ENCODE results near the gene ADRA2C. TPM values are rescaled to one million over a fixed set of nuclear protein-coding genes. Genes with fewer than 3 reads are reported as not detected.

ADRA2C gene
- total RNA-seq, 1 experiment from 2014 or later = 8.6 TPM

DNA sequence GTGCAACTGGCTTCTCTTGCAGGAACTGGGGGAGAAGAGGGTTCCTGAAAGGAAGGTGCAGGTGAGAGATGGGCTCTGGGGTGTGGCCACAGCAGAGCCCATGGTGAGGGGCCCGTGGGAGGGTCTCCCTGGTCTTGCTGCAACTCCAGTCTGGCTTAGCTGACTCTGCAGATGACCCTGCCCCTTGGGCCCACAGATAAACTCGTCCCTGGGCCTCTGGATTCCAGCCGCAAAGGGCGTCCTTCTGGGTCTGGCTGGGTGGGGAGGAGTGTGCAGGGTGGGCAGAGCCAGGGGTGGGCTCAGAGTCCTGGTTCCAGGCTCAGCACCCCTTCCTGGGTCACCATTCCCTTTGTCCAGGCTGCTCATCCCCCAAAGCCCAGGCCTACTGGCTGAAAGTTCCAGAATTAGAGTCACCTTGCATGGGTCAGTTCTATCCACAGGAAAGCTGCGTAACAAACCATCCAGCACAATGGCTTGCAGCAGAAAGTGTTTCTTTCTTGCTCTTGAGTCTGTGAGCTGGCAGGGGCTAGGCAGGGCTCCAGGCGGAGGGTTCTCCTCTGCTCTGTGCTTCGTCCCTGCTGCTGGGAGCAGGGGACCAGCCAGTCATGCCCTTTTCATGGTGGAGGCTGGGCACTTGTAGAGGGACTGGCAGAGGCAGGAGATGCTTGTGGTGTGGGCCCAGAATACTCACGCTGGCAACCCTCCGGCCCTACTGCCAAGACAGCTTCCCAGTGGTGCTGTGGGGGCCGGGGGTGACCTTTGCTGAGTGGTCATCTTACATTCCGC, 43.5 kb upstream of the ADRA2C start:
- Histone ChIP-seq H3K23me2 (ENCODE audit: insufficient read length, low read depth, low read length, poor library complexity, severe bottlenecking) (no peaks in the 10 kb centered on the region), H2BK120ac (ENCODE audit: low read depth, low read length, poor library complexity, severe bottlenecking) (no peak overlapping the region), H3K14ac (ENCODE audit: insufficient read depth, low read length) (no peak overlapping the region), H4K20me1 (ENCODE audit: control insufficient read depth, insufficient read depth, insufficient read length) (no peaks in the 10 kb centered on the region), H4K91ac (ENCODE audit: insufficient read length, low read depth, low read length) (no peak overlapping the region), H2AK5ac (ENCODE audit: insufficient read length, low read length) (no peak overlapping the region), H3K27me3 (ENCODE audit: insufficient read depth, low read length) (peaks cover 11% of the 10 kb centered on the region; the same call in 1 of the 2 replicates), H3K18ac (ENCODE audit: insufficient read length, low read depth, low read length) (no peak overlapping the region), H3K79me2 (ENCODE audit: insufficient read depth, low read length) (no peaks in the 10 kb centered on the region), H4K5ac (ENCODE audit: insufficient read length, low read depth, low read length) (no peak overlapping the region), H3K4me1 (ENCODE audit: insufficient read depth, low read length) (no peaks in the 10 kb centered on the region; the same call in 1 of the 2 replicates), H3K4ac (ENCODE audit: low read depth, low read length) (no peak overlapping the region), H3K9me3 (ENCODE audit: control insufficient read depth, low read depth, low read length) (no peaks in the 10 kb centered on the region), H3K23ac (ENCODE audit: insufficient read length, low read depth, low read length) (no peak overlapping the region), H3K79me1 (ENCODE audit: insufficient read depth, low read depth, low read length, poor library complexity, severe bottlenecking) (no peaks in the 10 kb centered on the region), H2BK5ac (ENCODE audit: insufficient read length, low read length) (no peak overlapping the region), H3K9ac (ENCODE audit: extremely low read depth, insufficient read length, low read length) (no peak overlapping the region), H3K27ac (ENCODE audit: insufficient read length, low read depth, low read length) (no peak overlapping the region), H3T11ph (ENCODE audit: low read length) (no peak overlapping the region), H4K8ac (replicated peaks; ENCODE audit: insufficient read length, low read depth, low read length) (no peak overlapping the region), H2BK15ac (ENCODE audit: low read depth, low read length) (no peak overlapping the region), H2BK12ac (ENCODE audit: insufficient read length, low read depth, low read length) (no peak overlapping the region), H3K56ac (ENCODE audit: insufficient read length, low read depth, low read length) (no peak overlapping the region), H2BK20ac (ENCODE audit: low read depth, low read length, poor library complexity, severe bottlenecking) (no peak overlapping the region), H3K4me2 (ENCODE audit: insufficient read depth, insufficient read length, low read length) (no peak overlapping the region), H2AFZ (ENCODE audit: low read length) (no peak overlapping the region)
- peaks cover 9 to 12% of the 10 kb centered on the region in 2 experiments for H3K9me3 Mint-ChIP-seq
- no peak for DNase-seq
- H3K4me3 Mint-ChIP-seq = no peak overlapping the region
- no peak overlapping the region for H3K27ac Mint-ChIP-seq
- H3K36me3 Mint-ChIP-seq (ENCODE audit: insufficient read depth in 1 of 3, low read depth in 3 of 3) = peaks cover 4 to 11% (median 11%) of the 10 kb centered on the region in 3 experiments; a peak in 5 of 7 replicates
- peaks cover 82% of the 10 kb centered on the region for H3K27me3 Mint-ChIP-seq (ENCODE audit: low read depth)
- WGBS (ENCODE audit: extremely low coverage, insufficient read length, low lambda C conversion rate) = no CpG with 5 or more reads among the region's 11 CpGs
- no peak for TF ChIP-seq CTCF (conservative IDR thresholded peaks at IDR 0.05)
- H3K4me1 Mint-ChIP-seq = peaks cover 13 to 31% of the 10 kb centered on the region in 2 experiments

All from H9 (cell line).